ENCODE measurements around the gene EFCAB8.

GRCh38 chr20:32883081-32883480, 24.4 kb downstream of the EFCAB8 start:
- TF ChIP-seq EP300 (IDR thresholded peaks at IDR 0.05) (no peak), POLR2AphosphoS5 (IDR thresholded peaks at IDR 0.05) (no peak)
- TF ChIP-seq, protein P1, sequence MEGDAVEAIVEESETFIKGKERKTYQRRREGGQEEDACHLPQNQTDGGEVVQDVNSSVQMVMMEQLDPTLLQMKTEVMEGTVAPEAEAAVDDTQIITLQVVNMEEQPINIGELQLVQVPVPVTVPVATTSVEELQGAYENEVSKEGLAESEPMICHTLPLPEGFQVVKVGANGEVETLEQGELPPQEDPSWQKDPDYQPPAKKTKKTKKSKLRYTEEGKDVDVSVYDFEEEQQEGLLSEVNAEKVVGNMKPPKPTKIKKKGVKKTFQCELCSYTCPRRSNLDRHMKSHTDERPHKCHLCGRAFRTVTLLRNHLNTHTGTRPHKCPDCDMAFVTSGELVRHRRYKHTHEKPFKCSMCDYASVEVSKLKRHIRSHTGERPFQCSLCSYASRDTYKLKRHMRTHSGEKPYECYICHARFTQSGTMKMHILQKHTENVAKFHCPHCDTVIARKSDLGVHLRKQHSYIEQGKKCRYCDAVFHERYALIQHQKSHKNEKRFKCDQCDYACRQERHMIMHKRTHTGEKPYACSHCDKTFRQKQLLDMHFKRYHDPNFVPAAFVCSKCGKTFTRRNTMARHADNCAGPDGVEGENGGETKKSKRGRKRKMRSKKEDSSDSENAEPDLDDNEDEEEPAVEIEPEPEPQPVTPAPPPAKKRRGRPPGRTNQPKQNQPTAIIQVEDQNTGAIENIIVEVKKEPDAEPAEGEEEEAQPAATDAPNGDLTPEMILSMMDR (IDR thresholded peaks at IDR 0.05), result no peak
